Caco-2 (cell line): ENCODE results near the gene INTS2. TPM values are rescaled to one million over a fixed set of nuclear protein-coding genes. Genes with fewer than 3 reads are reported as not detected.

Experiments used
- BruUV-seq: library from RNA; stranded (reverse); fragments of 400-500 nt; replicated peaks from 2 replicates; lab custom pipeline; 2021; lab: Mats Ljungman, UMichigan
- CTCF ChIA-PET: fragments of 300-600 bp; sonication (Branson Sonifier 250); formaldehyde crosslinking; loops from one replicate; lab custom pipeline; 2022; ENCODE audit warnings: antibody characterized with exemption; lab: Charles Lee
- POLR2A ChIA-PET: fragments of 300-600 bp; sonication (Branson Sonifier 250); formaldehyde crosslinking; loops from one replicate; lab custom pipeline; 2022; ENCODE audit warnings: antibody characterized with exemption; lab: Charles Lee
- DNase-seq, 2 experiments: peaks; one replicate each; pipeline versions ENCODE4 v3.0.0 to v3.0.0-alpha.2; 2020 to 2022
- H3K27me3 ChIP-seq: replicated peaks from 2 replicates; pipeline ENCODE4 v1.6.0; 2011; ENCODE audit warnings: low read length; ENCODE audit not compliant: control insufficient read depth, insufficient read depth
- H3K36me3 ChIP-seq: 2 replicates; pipeline ENCODE4 v1.5.1; 2011; ENCODE audit warnings: low read length; ENCODE audit not compliant: control insufficient read depth, insufficient read depth
- H3K4me1 ChIP-seq: fragments of 250-450 bp; sonication (Bioruptor Pico); 2 replicates; pipeline ENCODE4 v1.5.1; 2020; ENCODE audit warnings: mild to moderate bottlenecking
- H3K4me3 ChIP-seq: 2 replicates; pipeline ENCODE4 v1.5.1; 2011; ENCODE audit warnings: low read depth, mild to moderate bottlenecking, control low read depth, low read length
- H3K9me3 ChIP-seq: fragments of 250-450 bp; sonication (Bioruptor Pico); 2 replicates; pipeline ENCODE4 v1.5.1; 2020; ENCODE audit warnings: mild to moderate bottlenecking, moderate library complexity
- H3K27ac Mint-ChIP-seq: one replicate; pipeline ENCODE4 v1.8.0; 2022; ENCODE audit warnings: mixed read lengths; ENCODE audit not compliant: unreplicated experiment
- H3K27me3 Mint-ChIP-seq: one replicate; pipeline ENCODE4 v1.8.0; 2022; ENCODE audit warnings: mixed read lengths; ENCODE audit not compliant: insufficient read depth, unreplicated experiment
- H3K36me3 Mint-ChIP-seq: one replicate; pipeline ENCODE4 v1.8.0; 2022; ENCODE audit warnings: mild to moderate bottlenecking, mixed read lengths; ENCODE audit not compliant: insufficient read depth, unreplicated experiment
- H3K4me1 Mint-ChIP-seq: one replicate; pipeline ENCODE4 v1.8.0; 2022; ENCODE audit warnings: low read depth, mixed read lengths; ENCODE audit not compliant: unreplicated experiment
- H3K4me3 Mint-ChIP-seq: one replicate; pipeline ENCODE4 v1.8.0; 2022; ENCODE audit warnings: mild to moderate bottlenecking, moderate library complexity, mixed read lengths; ENCODE audit not compliant: unreplicated experiment
- H3K9me3 Mint-ChIP-seq: one replicate; pipeline ENCODE4 v1.8.0; 2022; ENCODE audit warnings: mixed read lengths; ENCODE audit not compliant: unreplicated experiment
- intact Hi-C: fragments of 100-400 bp; cut with micrococcal nuclease; formaldehyde crosslinking; loops from one replicate; pipeline ENCODE4 v1.10.0; 2022; ENCODE audit not compliant: unreplicated experiment
- total RNA-seq: library from RNA; stranded (reverse); gene quantifications from 2 replicates; pipeline ENCODE4 v1.2.3, GENCODE V29; 2022
- TF ChIP-seq, protein P1 (sequence below), 2 experiments: fragments of 200-600 bp in 1 of 2; IDR thresholded peaks; 1 replicate in 1 of 2; 2 replicates in 1 of 2; pipeline versions ENCODE4 v1.5.1 to v1.8.0; 2011 to 2022; ENCODE audit warnings: antibody characterized with exemption in 1 of 2, control low read depth in 1 of 2, inconsistent platforms in 1 of 2, low read depth in 1 of 2, low read length in 1 of 2, mild to moderate bottlenecking in 1 of 2, moderate library complexity in 1 of 2; ENCODE audit not compliant: insufficient read depth in 1 of 2, severe bottlenecking in 1 of 2, unreplicated experiment in 1 of 2

INTS2 gene
- total RNA-seq, 1 experiment from 2014 or later: 20.8 TPM

DNA sequence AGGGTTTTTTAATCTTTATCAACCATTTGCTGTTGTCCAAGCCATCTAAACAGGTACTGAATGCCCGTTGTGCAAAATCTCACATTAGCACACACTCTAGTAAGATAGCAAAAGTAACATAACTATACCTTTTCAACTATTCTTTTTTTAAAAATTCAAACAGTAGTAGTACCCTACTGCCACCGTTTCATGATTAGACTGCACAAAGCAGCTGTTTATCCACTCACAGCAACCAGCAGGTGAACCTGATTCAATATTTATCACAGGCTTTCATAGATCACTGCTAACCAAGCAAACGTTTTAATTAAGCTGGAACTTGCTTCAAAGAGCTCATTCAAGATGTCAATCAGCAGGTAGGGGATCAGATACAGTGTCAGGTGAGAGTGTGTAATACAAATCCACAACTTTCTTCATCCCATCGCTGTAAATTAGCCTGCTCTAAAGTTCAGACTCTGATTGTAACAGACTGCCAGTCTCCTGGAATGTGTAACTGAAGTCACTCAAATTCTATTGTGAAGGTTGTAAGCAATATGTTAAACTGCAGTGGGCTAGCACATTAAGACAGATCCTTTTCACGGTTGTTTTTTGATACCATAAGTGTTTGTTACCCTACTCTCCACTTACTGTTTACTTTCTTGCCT lies 111.8 kb downstream of the INTS2 start:
- Mint-ChIP-seq H3K9me3 (no peaks in the 10 kb centered on the region), H3K27me3 (no peaks in the 10 kb centered on the region), H3K4me1 (no peaks in the 10 kb centered on the region), H3K27ac (no peak overlapping the region), H3K4me3 (no peak overlapping the region), H3K36me3 (peaks cover 8% of the 10 kb centered on the region)
- BruUV-seq: no TSS peak
- Histone ChIP-seq H3K4me1 (no peaks in the 10 kb centered on the region), H3K27me3 (no peaks in the 10 kb centered on the region), H3K9me3 (no peaks in the 10 kb centered on the region), H3K4me3 (no peak overlapping the region), H3K36me3 (peaks cover under 1% of the 10 kb centered on the region)
- intact Hi-C loops: no loop called here
- CTCF ChIA-PET: no interaction called here
- POLR2A ChIA-PET: no interaction called here
- TF ChIP-seq, protein P1, sequence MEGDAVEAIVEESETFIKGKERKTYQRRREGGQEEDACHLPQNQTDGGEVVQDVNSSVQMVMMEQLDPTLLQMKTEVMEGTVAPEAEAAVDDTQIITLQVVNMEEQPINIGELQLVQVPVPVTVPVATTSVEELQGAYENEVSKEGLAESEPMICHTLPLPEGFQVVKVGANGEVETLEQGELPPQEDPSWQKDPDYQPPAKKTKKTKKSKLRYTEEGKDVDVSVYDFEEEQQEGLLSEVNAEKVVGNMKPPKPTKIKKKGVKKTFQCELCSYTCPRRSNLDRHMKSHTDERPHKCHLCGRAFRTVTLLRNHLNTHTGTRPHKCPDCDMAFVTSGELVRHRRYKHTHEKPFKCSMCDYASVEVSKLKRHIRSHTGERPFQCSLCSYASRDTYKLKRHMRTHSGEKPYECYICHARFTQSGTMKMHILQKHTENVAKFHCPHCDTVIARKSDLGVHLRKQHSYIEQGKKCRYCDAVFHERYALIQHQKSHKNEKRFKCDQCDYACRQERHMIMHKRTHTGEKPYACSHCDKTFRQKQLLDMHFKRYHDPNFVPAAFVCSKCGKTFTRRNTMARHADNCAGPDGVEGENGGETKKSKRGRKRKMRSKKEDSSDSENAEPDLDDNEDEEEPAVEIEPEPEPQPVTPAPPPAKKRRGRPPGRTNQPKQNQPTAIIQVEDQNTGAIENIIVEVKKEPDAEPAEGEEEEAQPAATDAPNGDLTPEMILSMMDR (IDR thresholded peaks at IDR 0.05; ENCODE audit: insufficient read depth in 1 of 2, low read depth in 1 of 2, low read length in 1 of 2, severe bottlenecking in 1 of 2, unreplicated experiment in 1 of 2): no peak
- no peak for DNase-seq

Other genes with a start within 250 kb of the INTS2 start
- gene BRIP1, start 64.5 kb downstream of the INTS2 start, total RNA-seq: 17.3 and 18.3 TPM in 2 replicates
- gene MED13, start 137.3 kb upstream of the INTS2 start, total RNA-seq: 77.6 and 79.6 TPM in 2 replicates